NCI-H2171 treated with DMSO at 0.1 percent for 48 hours (cell line): Measurements from ENCODE around the gene EHBP1.

Experiments
- DNase-seq: peaks from one replicate; lab custom pipeline; 2025; lab: John Stamatoyannopoulos, UW

EHBP1 gene

GRCh38 chr2:62884514-62884913, 179.0 kb downstream of the EHBP1 start:
- no peak for DNase-seq

- DNase-seq: no peak
Measured at GRCh38 chr2:62894966-62895631, 189.6 kb downstream of the EHBP1 start.

GRCh38 chr2:62895632-62896009, 190.1 kb downstream of the EHBP1 start:
- no peak for DNase-seq

- no peak for DNase-seq
Measured at GRCh38 chr2:62897187-62897827, 191.8 kb downstream of the EHBP1 start.

- no peak for DNase-seq
Measured at GRCh38 chr2:62904344-62904743, 198.8 kb downstream of the EHBP1 start.

DNA sequence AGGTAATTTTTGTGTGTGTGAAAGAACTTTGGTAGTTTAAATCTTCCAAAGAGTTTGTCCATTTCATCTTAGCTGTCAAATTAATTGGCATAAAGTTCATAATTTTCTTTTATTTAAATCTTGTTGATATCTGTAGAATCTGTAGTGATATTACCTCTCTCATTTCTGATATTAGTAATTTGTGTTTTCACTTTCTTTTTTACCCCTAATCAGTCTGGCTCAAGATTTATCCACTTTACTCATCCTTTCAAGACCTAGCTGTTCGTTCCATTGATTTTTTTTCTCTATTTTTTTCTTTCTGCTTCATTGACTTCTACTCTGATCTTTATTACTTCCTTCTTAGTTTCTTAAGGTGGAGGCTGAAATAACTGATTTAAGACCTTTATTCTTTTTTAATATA, 202.6 kb downstream of the EHBP1 start:
- no peak for DNase-seq

DNA sequence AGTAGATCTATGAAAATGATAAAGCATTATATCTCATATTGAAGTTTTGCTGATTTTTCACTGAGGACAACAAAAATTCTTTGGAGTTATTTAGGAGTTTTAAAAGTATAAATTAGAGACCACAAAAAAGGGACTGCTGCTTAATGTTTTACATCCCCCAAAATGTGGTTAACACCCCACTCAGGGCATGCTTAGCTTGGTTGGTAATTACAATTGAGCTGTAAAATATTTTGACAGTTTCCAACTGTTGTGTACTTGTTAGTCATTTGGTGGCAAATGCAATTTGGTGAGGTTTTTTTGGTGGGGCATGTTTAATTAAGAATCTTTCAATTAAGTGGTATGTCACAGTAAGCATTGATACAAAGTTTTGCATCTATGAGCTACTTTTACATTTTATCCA, 207.8 kb downstream of the EHBP1 start:
- DNase-seq: no peak

DNA sequence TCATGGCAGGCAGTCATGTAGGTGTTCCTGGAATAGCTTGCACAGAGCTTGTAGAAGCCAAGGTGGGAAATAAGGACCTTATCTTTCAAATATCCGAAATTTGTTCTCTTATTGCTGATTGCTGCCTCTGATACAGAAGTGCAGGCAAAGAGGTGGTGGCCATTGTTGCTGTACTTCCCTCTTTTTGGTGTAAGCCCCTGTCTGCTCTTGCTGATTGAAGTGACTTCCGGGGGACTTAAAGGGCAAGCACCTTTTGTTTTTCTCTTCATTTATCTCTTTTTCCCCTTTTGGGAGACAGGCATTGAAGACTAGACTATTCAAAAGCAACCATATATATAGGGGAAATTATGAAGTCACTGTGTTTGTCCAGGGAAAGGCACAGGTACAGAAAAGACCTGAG, 213.5 kb downstream of the EHBP1 start:
- no peak for DNase-seq

DNA sequence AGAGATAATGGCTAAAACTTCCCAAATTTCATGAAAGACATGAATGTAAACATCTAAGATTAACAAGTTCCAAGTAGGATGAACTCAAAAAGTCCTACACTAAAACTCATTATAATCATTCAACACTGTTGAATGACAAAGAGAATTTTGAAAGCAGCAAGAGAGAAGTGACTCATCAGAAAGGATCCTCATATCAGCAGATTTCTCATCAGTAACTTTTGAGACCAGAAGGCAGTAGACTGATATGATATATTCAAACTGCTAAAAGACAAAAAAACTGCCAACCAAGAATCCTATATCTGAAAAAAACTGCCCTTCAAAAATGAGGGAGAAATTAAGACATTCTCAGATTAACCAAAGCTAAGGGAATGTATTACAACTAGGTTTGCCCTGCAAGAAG, 214.6 kb downstream of the EHBP1 start:
- no peak for DNase-seq

- no peak for DNase-seq
Measured at GRCh38 chr2:62923242-62923641, 217.7 kb downstream of the EHBP1 start.

DNA sequence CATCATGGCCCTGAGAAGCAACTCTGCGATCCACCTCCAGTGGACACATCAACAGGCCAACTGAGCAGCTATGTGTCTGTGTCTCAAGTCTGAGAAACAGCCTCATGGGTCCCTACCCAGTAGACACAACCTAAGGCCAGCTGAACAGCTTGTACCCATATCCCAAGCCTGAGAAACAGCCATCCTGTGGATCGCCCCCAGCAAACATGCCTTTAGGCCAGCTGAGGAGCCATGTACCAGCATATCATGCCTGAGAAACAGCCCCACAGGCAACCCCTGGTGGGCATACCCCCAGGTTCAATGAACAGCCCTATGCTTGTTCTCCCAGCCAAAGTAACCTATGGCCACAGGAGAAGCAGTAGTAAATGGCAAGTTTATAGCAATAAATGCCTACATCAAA, 218.4 kb downstream of the EHBP1 start:
- no peak for DNase-seq

DNA sequence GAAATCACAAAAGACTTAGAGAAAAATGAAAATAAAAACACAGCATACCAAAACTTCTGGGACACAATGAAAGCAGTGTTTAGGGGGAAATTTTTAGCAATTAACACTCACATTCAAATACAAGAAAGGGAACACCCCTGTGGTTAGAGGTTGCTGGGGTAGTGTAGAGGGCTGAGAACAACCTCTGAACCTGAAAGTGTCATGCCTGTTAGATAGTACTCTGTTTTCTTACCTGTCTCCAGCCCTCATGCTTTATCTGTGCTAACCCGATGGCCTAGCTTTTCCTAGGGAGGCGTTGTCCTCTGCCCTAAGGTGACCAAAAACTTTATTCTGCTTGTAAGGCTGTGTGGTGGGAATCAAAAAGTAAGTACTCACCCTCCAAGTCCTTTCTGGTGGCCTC, 222.5 kb downstream of the EHBP1 start:
- no peak for DNase-seq

- no peak for DNase-seq
Measured at GRCh38 chr2:62931536-62931935, 226.0 kb downstream of the EHBP1 start.

- no peak for DNase-seq
Measured at GRCh38 chr2:62933398-62933917, 227.9 kb downstream of the EHBP1 start.

- DNase-seq: peak; percentile 43
Measured at GRCh38 chr2:62934517-62934916, 229.0 kb downstream of the EHBP1 start.

- no peak for DNase-seq
Measured at GRCh38 chr2:62938126-62938525, 232.6 kb downstream of the EHBP1 start.

- DNase-seq: no peak
Measured at GRCh38 chr2:62939735-62940491, 234.4 kb downstream of the EHBP1 start.

- no peak for DNase-seq
Measured at GRCh38 chr2:62940697-62941096, 235.2 kb downstream of the EHBP1 start.

DNA sequence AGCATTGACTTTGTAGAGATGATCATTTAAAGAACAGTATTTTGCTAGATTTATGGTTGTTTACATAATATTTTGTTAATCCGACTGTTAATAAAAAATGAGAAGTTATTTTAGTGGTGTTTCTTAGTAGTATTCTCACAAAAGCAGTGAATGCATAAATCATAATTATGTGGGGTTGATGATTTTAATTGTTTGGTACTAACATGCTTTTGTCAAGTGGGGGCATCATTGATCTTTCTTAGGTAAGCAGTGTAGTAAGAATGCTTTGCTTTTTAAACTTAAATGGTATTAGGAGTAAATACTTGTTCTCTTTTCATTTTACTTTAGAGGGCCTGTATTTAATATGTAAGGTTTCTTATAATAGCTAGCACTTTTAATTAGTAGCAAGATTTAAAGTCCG, 235.9 kb downstream of the EHBP1 start:
- peak; percentile 13 for DNase-seq

- no peak for DNase-seq
Measured at GRCh38 chr2:62944362-62944761, 238.8 kb downstream of the EHBP1 start.

GRCh38 chr2:62947403-62947802, 241.9 kb downstream of the EHBP1 start:
- no peak for DNase-seq

GRCh38 chr2:62956651-62957050, 251.1 kb downstream of the EHBP1 start:
- DNase-seq: peak; percentile 96

GRCh38 chr2:62958206-62958605, 252.7 kb downstream of the EHBP1 start:
- DNase-seq: no peak
